ENCODE data around the gene KCNN4.

The KCNN4 gene

DNA sequence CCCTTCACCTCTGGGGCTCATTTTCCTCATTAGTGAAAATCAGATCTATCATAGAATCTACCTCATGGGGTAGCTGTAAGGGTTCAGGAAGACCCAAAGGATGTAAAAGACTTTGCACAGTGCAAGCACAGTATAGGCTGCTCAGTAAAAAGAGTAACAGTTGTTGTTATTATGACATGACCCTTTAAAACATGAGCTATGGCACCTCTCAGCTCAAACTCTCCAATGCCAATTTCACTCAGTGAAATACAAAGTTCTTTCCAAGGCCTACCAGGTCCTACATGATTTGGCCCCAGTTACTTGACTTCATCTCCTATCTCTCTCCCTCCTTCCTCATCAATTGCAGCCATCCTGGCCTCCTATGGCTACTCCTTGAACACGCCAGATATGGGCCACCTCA is 30.9 kb downstream of the KCNN4 start:
- no peak for DNase-seq (ENCODE audit: low read depth, low spot score)

DNA sequence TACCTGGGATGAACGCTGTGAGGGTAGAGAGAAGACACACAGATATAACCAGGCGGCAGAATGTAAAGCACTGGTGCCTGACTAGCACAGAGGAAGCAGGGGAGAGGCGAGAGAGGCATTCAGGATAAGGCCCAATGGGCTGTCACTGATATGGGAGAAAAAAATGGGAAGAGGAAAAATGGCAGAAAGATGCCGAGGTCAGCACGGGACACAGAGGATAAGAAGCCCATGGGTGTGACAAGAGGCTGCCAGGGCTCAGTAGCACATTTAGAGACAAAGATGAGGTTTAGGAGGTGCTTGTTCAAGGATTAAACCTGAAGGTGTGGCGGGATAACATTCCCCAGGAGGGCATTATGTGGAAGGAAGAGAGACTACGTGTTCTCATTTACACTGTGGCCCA is 31.6 kb downstream of the KCNN4 start:
- DNase-seq (ENCODE audit: low read depth, low spot score), result no peak

- no peak for DNase-seq (ENCODE audit: low read depth, low spot score)
Measured at GRCh38 chr19:43748685-43749084, 32.1 kb downstream of the KCNN4 start.

- no peak for DNase-seq (ENCODE audit: low read depth, low spot score)
Measured at GRCh38 chr19:43748205-43748594, 32.6 kb downstream of the KCNN4 start.

DNA sequence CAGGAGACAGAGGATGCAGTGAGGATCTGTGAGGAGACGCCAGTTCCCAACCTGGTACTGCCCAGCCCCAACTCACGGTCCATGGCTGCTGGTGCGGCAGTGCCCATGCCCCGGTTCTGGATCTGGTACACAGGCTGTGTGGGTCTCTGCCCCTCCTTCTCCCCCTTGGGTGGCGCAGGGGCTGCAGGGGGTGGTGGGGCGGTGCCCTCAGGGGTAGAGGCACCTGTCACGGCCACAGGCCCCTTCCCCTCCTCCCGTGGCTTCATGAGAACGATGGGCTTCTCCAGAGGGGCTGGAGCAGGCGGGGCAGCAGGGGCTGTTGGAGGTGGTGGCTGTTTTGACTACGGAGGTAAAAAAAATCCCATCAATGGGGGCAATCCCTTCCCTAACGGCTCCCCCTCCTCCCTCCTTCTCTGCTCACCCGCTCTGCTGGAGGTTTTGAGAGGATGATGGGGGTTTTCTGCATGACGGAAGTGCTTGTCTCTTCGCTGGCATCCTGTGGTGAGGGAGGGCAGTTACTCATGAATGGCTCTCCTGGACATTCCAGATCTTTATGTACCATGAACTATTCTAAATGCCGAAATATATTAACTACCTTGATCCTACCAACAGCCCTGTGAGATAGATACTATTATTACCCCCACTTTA is 33.1 kb downstream of the KCNN4 start:
- DNase-seq (ENCODE audit: low read depth, low spot score), result no peak

GRCh38 chr19:43743059-43743458 is 37.7 kb downstream of the KCNN4 start:
- no peak for DNase-seq (ENCODE audit: low read depth, low spot score)

DNA sequence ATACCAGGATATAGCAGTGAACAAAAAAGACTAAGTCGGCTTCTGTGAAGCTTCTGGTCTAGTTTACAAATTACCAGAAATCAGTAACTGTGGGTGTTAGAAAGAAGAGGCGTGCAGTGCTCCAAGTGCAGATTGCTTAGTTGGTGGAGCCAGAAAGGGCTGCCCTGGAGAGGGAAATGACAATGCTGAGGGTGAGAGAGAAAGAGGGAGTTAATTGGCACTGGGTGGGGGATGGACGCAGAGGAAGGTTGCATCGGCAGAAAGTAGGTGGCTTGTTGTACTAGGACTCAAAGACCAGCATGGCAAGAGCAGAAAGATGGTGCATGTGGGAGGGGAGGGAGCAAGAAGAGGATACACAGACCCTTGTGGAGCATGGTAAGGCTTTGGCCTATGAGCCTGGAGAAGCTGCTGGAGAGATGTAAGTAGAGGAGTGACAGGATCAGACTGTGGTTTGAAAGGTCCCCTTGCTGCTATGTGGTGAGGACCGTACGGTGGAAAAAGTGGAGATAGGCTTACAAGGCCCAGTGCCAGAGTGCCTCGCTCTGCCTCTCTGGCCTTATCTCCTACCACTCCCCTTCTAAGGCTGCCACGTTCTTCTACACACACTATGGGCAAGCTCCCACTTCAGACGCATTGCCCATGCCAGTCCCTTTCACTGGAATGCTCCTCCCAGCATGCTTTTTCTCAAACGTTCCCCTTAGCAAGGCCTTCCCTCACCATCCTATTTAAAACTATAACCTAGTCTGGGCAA is 39.5 kb downstream of the KCNN4 start:
- no peak for DNase-seq (ENCODE audit: low read depth, low spot score)

DNA sequence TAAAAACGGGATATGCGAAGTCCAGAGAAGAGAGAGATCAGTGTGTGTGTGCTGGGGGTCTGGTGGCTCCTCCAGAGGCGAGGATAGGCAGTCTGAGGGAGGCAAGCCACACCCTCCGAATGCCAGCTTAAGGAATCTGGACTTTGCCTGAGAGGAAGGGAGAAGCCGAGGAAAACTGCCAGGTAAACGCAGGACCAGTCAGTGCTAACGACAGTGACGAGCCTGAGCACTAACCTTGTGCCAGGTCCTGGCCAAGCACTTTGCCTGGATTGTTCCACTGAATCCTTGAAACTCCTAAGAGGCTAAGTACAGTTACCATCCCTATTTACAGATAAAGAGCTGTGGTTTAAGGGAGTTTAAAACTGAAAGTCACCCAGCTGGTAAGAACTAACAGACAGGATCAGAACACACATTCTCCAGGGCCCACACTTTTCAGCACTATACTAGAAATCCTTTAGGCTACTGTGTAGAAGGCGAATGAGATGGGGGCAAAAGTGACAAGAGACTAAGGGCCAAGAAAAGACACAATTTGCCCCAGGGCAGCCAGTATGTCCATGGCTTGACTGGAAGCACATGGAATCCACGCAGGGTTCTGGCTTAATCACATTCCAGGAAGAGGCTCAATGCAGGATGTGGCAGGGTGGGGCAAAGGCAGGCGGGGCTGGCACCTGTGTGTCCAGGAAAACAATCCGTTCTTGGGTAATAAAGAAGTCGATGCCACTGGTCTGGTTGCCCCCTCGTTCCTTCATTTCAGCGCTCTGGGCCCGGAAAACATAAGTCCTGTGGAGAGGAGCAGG is 41.1 kb downstream of the KCNN4 start:
- DNase-seq (ENCODE audit: low read depth, low spot score), result no peak

GRCh38 chr19:43738780-43739211 is 42.0 kb downstream of the KCNN4 start:
- DNase-seq (ENCODE audit: low read depth, low spot score), result no peak

GRCh38 chr19:43735957-43736356 is 44.8 kb downstream of the KCNN4 start:
- no peak for DNase-seq (ENCODE audit: low read depth, low spot score)

DNA sequence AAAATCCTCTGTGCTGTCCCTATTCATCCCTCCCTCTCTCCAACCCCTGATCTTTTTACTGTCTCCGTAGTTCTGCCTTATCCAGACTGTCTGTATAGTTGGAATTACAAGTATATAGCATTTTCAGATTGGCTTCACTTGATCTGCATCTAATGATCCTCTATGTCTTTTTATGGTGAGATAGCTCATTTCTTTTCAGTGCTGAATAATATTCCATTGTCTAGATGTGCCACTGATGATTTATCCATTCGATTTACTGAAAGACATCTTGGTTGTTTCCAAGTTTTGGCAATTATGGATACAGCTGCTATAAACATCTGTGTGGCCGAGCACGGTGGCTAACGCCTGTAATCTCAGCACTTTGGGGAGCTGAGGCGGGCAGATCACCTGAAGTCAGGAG is 45.8 kb downstream of the KCNN4 start:
- no peak for DNase-seq (ENCODE audit: low read depth, low spot score)

- DNase-seq (ENCODE audit: low read depth, low spot score), result no peak
Measured at GRCh38 chr19:43731846-43732245, 48.9 kb downstream of the KCNN4 start.

DNA sequence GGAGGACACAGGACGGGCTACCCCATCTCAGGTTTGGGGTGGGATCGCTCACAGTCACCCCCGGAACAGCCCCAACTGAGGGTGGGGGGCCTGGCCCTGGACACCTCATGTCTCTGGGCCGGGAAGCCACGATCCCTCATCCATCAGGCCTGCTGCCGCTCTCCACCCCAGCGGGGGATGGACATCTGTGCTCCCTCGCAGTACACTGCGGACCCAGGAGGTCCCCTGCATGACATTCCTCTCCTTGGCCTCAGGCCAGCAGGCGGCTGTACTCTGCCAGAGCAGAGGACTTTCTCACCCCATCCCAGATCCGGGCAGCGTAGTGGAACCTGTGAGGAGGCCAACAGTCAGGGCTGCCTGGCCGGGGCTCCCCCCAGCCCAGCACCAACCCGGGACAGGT is 49.4 kb downstream of the KCNN4 start:
- DNase-seq (ENCODE audit: low read depth, low spot score), result no peak

DNA sequence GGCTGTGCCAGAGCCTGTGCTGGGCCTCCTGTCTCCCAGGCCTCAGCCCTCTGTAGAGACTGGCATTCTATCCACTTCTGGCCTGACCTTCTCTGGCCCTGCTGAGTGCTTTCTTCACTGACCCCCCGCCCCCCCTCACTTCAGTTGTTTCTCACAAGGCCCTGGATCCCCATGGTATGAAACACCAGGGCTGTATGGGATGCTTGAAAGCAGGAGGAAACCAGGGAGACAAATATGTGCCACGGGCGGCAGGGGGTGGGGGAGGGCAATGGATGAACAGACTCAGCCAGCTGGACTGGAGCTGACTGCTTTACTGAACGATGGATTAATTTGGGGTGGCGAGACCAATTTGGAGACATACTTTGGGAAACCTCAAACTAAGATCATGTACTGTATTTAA is 50.9 kb downstream of the KCNN4 start:
- no peak for DNase-seq (ENCODE audit: low read depth, low spot score)

GRCh38 chr19:43727593-43727853 is 53.2 kb downstream of the KCNN4 start:
- DNase-seq (ENCODE audit: low read depth, low spot score), result no peak

DNA sequence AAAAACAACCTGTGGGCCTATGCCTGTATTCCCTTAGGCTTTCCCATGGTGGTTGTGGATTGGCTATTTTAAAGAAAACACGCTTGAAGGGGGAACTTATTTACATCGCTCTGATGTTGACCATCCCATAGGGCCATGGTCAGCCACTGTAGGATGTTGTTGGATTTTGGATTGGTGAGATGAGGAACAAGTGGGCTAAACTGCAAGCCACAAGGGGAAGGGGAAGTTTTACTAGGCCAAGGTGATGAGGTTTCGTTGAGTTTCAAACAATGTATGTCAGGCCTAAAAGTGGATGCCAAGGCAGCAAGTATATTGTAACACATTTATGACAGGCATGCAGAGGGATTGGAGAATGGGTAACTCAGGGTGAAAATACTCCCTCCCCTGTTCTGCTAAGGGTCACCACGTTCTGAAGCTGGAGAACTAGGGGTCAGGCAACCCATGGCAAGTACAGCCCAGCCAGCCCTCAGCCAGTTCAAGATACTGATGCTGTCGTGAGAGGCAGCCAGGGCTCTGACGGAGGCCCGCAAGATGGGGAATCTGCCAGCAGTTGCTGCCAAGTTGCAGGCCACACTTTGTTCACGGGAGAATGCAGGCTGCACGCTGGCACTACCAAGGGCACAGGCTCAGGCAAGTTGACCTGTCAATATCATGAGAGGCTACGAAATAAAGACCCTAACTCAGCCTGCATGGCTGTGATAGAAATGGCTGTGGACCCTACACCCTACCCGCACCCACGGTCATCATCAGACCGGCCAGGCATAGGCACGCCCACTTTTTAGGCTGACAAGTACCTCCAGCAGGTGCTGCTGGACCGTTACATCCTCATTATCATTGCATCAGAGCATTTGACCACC is 53.8 kb downstream of the KCNN4 start:
- no peak for DNase-seq (ENCODE audit: low read depth, low spot score)

- no peak for DNase-seq (ENCODE audit: low read depth, low spot score)
Measured at GRCh38 chr19:43725468-43725867, 55.3 kb downstream of the KCNN4 start.

- no peak for DNase-seq (ENCODE audit: low read depth, low spot score)
Measured at GRCh38 chr19:43724896-43725295, 55.9 kb downstream of the KCNN4 start.

DNA sequence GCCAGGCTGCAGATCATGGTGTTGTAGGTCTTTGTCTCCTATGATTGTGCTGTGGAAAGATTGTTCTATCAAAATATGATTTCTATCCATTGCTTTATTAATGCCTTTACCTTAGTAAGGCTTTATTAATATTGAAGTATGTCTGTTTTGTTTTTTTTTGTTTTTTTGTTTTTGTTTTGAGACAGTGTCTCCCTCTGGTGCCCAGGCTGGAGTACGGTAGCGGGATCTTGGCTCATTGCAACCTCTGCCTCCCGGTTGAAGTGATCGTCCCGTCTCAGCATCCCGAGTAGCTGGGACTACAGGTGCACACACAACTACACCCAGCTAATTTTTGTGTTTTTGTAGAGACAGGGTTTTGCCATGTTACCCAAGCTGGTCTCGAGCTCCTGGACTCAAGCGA is 57.2 kb downstream of the KCNN4 start:
- no peak for DNase-seq (ENCODE audit: low read depth, low spot score)

DNA sequence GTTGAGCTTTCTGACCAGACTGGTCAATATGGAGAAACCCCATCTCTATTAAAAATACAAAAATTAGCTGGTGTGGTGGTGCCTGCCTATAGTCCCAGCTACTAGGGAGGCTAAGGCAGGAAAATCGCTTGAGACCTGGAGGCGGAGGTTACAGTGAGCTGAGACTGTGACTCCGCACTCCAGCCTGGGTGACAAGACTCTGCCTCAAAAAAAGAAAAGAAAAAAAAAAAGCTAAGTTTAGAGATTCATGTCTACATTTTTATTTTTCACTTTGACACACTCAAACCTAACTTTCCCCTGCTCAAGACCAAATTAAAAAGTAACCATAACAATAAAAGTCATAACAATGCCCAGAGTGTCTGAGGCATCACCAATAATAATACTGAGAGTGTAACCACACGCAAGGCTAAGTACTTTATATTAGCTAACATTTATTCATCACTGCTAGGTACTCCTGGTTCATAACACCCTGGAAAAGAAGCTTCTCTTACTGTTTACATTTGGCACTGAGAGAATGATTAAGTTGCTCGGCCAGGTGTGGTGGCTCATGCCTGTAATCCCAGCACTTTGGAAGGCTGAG is 59.2 kb downstream of the KCNN4 start:
- no peak for DNase-seq (ENCODE audit: low read depth, low spot score)

DNA sequence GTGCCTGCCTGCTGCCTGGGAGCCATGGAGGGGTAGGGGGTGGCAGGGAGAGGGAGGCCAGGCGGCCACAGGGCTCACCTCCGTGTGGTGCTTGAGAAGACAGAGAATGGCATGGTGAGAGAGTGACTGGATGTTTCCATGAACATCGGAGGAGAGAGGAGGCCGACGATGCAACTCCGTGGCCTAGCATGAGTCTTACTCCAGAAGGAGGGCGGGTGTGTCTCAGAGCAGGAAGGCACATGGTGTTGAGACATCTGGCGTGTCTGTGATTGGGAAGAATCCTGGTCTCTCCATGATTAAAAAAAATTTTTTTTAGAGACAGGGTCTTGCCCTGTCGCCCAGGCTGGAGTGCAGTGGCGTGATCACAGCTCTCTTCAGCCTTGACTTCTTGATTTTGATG is 59.8 kb downstream of the KCNN4 start:
- no peak for DNase-seq (ENCODE audit: low read depth, low spot score)

- DNase-seq (ENCODE audit: low read depth, low spot score), result no peak
Measured at GRCh38 chr19:43719918-43720317, 60.9 kb downstream of the KCNN4 start.

Data from ELF-1 (cell line).